Epidermal melanocyte (primary cell): Measurements from ENCODE around the gene TRIM43.
"Not testable (repeated sequence)": the region's sequence is repeated elsewhere in the genome, so short reads cannot be mapped to it uniquely, and the experiment has no call there.

Source experiments
- DNase-seq: peaks from one replicate; pipeline ENCODE4 v3.0.0; 2011; ENCODE audit warnings: low spot score; ENCODE audit not compliant: insufficient read length

TRIM43 gene

DNA sequence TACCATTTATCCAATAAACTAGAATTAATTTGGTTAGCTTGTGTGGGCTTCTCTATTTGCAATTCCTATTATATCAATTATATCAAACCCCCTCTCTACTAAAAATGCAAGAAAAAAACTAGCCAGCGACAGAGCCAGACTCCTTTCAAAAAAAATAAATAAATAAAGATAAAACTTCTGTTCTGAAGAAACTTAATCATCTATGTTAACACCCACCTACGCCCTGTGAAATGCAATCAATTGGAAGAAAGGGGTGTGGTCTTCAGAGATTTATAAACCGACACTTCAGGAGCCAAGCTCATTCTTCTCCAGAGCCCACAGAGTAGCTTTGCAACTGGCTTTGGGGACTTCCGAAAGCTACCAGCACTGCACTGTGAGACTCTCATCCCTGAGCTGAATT is at the start of gene TRIM43:
Gene TRIM43 (plus strand): TSS at position 301 of the 400 bp plus-strand sequence. CDS start 2,023 bp downstream, outside the sequence.
- DNase-seq = not testable (repeated sequence)

GRCh38 chr2:95551055-95551568 is 40.7 kb upstream of the TRIM43 start:
- DNase-seq = no peak

DNA sequence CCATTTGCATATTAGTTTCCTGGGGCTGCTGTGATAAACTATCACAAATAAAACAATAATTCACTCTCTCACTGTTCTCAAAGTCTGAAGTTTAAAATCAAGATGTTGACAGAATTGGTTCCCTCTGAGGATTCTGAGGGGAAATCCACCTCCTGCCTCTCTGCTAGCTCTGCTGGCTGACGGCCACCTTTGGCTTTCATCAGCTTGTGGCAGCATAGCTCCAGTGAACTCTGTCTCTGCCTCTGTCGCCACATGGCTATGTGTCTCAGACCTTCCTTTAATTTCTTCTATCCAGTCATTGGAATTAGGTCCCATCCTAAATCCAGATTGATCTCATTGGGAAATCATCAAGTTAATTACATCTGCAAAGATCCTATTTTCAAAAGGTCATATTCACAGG is 38.9 kb upstream of the TRIM43 start:
- DNase-seq = no peak

DNA sequence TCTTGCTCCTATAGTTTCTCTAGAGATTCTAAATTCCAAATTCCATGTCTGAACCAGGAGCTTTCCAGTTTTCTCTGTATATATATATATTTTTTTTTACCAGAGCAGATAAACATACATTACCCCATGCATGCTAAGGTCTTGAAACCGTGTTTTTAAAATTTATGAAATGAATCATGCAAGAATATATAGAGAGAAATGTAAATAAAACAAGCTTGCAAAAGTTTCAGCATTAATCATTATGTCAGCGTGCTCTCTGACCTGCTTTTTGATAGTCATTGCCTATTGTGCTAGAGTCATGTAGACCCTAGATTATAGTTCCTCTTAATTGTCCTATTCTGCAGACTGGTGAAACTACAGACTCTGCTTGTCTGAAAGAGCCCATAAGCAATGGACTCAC is 22.6 kb upstream of the TRIM43 start:
- no peak for DNase-seq

GRCh38 chr2:95573866-95574265 is 17.9 kb upstream of the TRIM43 start:
- DNase-seq = no peak

- DNase-seq = no peak
Measured at GRCh38 chr2:95574506-95574905, 17.3 kb upstream of the TRIM43 start.

- DNase-seq = no peak
Measured at GRCh38 chr2:95575857-95576256, 15.9 kb upstream of the TRIM43 start.

GRCh38 chr2:95578539-95578938 is 13.3 kb upstream of the TRIM43 start:
- DNase-seq = no peak

GRCh38 chr2:95583545-95583944 is 8.3 kb upstream of the TRIM43 start:
- not testable (repeated sequence) for DNase-seq

GRCh38 chr2:95584321-95584720 is 7.5 kb upstream of the TRIM43 start:
- not testable (repeated sequence) for DNase-seq

- DNase-seq = not testable (repeated sequence)
Measured at GRCh38 chr2:95589777-95590536, 1.8 kb upstream of the TRIM43 start.

GRCh38 chr2:95592973-95593372 is 1.2 kb downstream of the TRIM43 start:
- not testable (repeated sequence) for DNase-seq

DNA sequence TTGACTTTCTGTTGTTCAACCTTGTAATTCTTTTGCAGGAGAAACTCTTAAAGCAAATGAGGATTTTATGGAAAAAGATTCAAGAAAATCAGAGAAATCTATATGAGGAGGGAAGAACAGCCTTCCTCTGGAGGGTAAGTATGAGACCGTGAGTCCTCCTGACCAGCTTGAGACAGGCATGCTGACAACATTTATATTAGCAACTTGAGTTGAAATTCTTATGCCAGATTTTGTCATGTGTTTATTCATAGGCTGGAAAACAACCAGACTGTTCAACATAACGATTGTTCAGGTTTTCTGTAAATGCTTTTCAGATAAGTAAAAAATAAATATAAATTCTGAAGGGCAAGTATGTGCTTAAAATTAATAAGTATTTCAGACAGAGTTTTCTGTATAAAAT is 3.2 kb downstream of the TRIM43 start:
- not testable (repeated sequence) for DNase-seq

DNA sequence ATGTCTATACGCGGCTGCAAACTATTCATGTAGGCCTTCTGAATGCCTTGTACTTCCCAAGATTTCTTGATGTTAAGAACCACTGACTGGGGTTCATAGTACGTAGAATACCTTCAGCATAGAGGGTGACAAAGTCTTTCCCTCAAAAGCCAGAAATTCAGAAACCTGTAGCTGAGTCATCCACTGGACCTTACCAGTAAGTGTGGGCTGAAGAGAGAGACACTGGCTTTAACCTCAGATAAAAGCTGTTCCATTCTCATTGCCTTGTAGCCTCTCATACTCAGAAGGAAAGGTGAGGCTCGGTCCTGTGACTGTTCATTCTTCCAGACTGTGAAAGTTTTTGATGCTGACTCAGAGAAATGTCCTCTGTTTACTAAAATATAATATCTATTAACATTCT is 9.5 kb downstream of the TRIM43 start:
- not testable (repeated sequence) for DNase-seq

DNA sequence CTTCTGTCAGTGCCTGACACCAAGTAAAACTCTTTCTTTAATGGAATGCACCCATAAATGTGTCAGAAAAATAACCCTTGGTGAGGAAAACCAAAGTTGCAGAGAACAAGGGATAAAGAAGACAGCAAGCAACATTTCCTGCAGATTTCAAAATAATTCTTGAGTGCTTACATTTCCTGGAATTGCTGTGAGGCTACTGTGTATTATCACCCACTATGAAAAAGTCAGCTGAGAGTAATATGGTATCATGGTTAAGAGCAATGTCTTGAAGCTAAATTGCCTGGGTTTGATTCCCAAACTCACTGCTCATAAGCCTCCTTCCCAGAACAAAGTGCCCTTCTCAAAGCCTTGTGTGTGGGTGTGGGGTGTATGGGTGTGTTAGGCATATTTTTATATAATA is 10.3 kb downstream of the TRIM43 start:
- DNase-seq = not testable (repeated sequence)

DNA sequence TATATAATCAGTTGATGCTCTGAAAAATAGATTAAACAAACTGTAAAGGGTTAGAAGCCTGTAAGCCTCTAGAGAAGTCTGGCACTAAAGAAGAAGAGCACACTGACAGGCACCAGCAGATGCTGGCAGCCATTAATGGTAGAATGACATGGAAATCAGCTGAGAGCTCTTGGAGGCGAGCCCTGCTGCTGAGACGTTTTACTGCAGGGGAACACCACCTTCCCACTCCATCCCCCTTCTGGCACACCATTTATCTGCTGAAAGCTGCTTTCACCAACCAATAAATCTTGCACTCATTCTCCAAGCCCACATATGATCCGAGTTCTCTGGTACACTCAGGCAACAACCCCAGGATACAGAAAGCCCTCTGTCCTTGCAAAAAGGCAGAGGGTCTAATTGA is 16.6 kb downstream of the TRIM43 start:
- DNase-seq = not testable (repeated sequence)

- DNase-seq = not testable (repeated sequence)
Measured at GRCh38 chr2:95609764-95610163, 18.0 kb downstream of the TRIM43 start.

- DNase-seq = not testable (repeated sequence)
Measured at GRCh38 chr2:95613048-95613447, 21.2 kb downstream of the TRIM43 start.

GRCh38 chr2:95622728-95623127 is 30.9 kb downstream of the TRIM43 start:
- DNase-seq = not testable (repeated sequence)

GRCh38 chr2:95630987-95631386 is 39.2 kb downstream of the TRIM43 start:
- DNase-seq = not testable (repeated sequence)

DNA sequence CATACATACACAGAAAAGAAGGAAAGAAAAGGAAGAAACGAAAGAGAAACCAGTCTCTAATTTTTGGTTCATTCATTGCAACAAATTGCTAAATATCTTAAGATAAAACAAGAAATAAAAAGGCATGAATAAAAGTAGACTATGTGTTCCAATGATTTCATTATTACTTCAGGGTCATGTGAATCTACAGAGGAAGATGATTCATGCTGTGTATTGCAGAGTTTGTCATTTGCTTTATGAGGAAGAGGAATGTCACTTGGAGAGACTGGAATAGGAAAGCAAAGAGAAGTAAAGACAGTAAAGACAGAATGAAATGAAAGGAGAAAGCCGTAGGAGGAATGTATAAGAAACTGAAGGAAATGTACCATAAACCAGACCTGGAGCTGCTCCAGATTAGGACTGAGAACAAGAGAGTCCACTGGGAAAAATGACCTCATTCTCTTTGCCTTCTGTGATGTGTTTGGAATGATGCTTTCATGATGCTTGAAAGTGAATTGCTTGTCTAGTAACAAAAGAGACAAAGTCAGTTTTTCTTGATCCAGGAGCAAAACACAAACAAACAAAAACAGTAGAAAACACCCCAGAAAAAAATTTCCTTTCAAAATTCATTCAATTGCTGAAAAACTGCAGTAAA is 41.9 kb downstream of the TRIM43 start:
- not testable (repeated sequence) for DNase-seq

GRCh38 chr2:95640515-95641288 is 48.9 kb downstream of the TRIM43 start:
- not testable (repeated sequence) for DNase-seq
